ENCODE measurements around the gene SORBS2. TPM values are rescaled to one million over a fixed set of nuclear protein-coding genes. Genes with fewer than 3 reads are reported as not detected.

The SORBS2 gene
- total and polyA plus RNA-seq, 2 donors (not counting 1 experiment from before 2014, with no cell fraction given): 0.33 to 3.0 TPM

DNA sequence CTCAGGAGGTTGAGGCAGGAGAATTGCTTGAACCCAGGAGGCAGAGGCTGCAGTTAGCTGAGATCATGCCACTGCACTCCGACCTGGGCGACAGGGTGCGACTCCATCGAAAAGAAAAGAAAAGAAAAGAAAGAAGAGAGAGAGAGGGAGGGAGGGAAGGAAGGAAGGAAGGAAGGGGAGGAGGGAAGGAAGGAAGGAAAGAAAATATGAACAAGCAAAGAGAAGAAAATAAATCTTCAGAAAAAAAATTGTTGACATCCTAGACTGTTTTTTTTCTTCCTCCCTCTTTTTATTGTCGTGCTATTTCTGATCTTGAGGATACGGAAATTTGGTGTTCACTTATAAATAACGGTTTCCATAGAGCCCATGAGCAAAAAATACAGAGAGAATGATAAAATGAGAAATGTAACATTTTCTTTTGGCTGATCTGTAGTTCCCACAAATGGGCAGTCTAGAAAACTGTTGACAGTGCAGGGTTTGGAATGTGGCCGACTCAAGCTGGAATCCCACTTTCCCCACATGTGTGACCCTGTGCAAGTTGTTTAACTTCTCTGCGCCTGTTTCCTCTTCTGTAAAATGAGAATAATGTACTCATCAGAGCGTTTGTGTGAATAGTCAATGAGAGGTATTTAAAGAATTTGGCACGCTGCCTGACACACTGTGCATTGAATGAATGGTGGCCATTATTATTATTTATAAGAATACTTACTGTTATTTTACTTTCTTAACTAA lies 19.4 kb downstream of the SORBS2 start:
- no peak overlapping the region for H3K9ac ChIP-seq (ENCODE audit: insufficient read depth, low read length)
- TF ChIP-seq EZH2 (IDR thresholded peaks at IDR 0.05; ENCODE audit: low read length, missing control alignments): no peak
- TF ChIP-seq, protein P1, sequence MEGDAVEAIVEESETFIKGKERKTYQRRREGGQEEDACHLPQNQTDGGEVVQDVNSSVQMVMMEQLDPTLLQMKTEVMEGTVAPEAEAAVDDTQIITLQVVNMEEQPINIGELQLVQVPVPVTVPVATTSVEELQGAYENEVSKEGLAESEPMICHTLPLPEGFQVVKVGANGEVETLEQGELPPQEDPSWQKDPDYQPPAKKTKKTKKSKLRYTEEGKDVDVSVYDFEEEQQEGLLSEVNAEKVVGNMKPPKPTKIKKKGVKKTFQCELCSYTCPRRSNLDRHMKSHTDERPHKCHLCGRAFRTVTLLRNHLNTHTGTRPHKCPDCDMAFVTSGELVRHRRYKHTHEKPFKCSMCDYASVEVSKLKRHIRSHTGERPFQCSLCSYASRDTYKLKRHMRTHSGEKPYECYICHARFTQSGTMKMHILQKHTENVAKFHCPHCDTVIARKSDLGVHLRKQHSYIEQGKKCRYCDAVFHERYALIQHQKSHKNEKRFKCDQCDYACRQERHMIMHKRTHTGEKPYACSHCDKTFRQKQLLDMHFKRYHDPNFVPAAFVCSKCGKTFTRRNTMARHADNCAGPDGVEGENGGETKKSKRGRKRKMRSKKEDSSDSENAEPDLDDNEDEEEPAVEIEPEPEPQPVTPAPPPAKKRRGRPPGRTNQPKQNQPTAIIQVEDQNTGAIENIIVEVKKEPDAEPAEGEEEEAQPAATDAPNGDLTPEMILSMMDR (conservative IDR thresholded peaks at IDR 0.05 in 1 of 2, IDR thresholded peaks at IDR 0.05 in 1 of 2; ENCODE audit: low read depth in 1 of 2, low read length in 2 of 2): no peak
- H3K79me2 ChIP-seq (ENCODE audit: control insufficient read depth, insufficient read depth, low read length): no peaks in the 10 kb centered on the region
- H4K20me1 ChIP-seq (ENCODE audit: control insufficient read depth, extremely low read depth, insufficient read depth, low read length): no peaks in the 10 kb centered on the region
- no peaks in the 10 kb centered on the region for H3K9me3 ChIP-seq (ENCODE audit: control insufficient read depth, insufficient read depth, low read depth, low read length)
- no peak overlapping the region for H2AFZ ChIP-seq (ENCODE audit: low read length)
- H3K4me3 ChIP-seq (replicated peaks in 1 of 4; ENCODE audit: control extremely low read depth in 1 of 4, insufficient read depth in 1 of 4, low read depth in 3 of 4, low read length in 4 of 4): no peak overlapping the region
- DNase-seq (ENCODE audit: low read depth in 2 of 2): peak; percentile 87 to 98
- no peak overlapping the region for H3K4me2 ChIP-seq (ENCODE audit: extremely low read depth, insufficient read depth, low read length)
- peak overlapping the region; percentile 15 for H3K27ac ChIP-seq (ENCODE audit: insufficient read depth, low read length)
- no peaks in the 10 kb centered on the region for H3K27me3 ChIP-seq (ENCODE audit: control insufficient read depth, insufficient read depth, low read length)
- H3K36me3 ChIP-seq (ENCODE audit: control insufficient read depth, insufficient read depth, low read length): no peaks in the 10 kb centered on the region
- peaks cover 6% of the 10 kb centered on the region for H3K4me1 ChIP-seq (ENCODE audit: control insufficient read depth, extremely low read depth, insufficient read depth, low read length)

GRCh38 chr4:185787926-185788679 lies 23.9 kb downstream of the SORBS2 start:
- Histone ChIP-seq H3K27me3 (ENCODE audit: control insufficient read depth, insufficient read depth, low read length) (no peaks in the 10 kb centered on the region), H3K27ac (ENCODE audit: insufficient read depth, low read length) (no peak overlapping the region), H3K9ac (ENCODE audit: insufficient read depth, low read length) (no peak overlapping the region), H3K79me2 (ENCODE audit: control insufficient read depth, insufficient read depth, low read length) (no peaks in the 10 kb centered on the region), H3K4me2 (ENCODE audit: extremely low read depth, insufficient read depth, low read length) (no peak overlapping the region), H3K36me3 (ENCODE audit: control insufficient read depth, insufficient read depth, low read length) (no peaks in the 10 kb centered on the region), H3K4me3 (replicated peaks in 1 of 4; ENCODE audit: control extremely low read depth in 1 of 4, insufficient read depth in 1 of 4, low read depth in 3 of 4, low read length in 4 of 4) (no peak overlapping the region), H3K9me3 (ENCODE audit: control insufficient read depth, insufficient read depth, low read depth, low read length) (no peaks in the 10 kb centered on the region), H2AFZ (ENCODE audit: low read length) (no peak overlapping the region), H3K4me1 (ENCODE audit: control insufficient read depth, extremely low read depth, insufficient read depth, low read length) (peaks cover 5% of the 10 kb centered on the region), H4K20me1 (ENCODE audit: control insufficient read depth, extremely low read depth, insufficient read depth, low read length) (no peaks in the 10 kb centered on the region)
- TF ChIP-seq, protein P1 (conservative IDR thresholded peaks at IDR 0.05 in 1 of 2, IDR thresholded peaks at IDR 0.05 in 1 of 2; ENCODE audit: low read depth in 1 of 2, low read length in 2 of 2): no peak
- no peak for TF ChIP-seq EZH2 (IDR thresholded peaks at IDR 0.05; ENCODE audit: low read length, missing control alignments)
- DNase-seq (ENCODE audit: low read depth in 2 of 2): no peak

DNA sequence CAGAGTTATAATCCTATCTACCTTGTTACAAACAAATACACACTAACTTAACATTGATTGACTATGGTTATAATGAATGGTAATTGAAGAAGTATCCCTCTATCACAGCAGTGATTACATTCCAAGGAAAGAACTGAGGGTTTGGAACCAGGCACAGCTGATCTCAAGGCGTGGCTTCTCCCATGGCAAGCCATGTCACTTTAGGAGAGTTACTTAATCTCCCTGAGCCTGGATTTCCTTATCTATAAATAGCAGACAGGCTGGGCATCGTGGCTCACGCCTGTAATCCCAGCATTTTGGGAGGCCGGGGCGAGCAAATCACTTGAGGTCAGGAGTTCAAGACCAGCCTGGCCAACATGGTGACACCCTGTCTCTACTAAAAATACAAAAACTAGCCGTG lies 25.6 kb downstream of the SORBS2 start:
- no peaks in the 10 kb centered on the region for H3K36me3 ChIP-seq (ENCODE audit: control insufficient read depth, insufficient read depth, low read length)
- no peaks in the 10 kb centered on the region for H3K4me1 ChIP-seq (ENCODE audit: control insufficient read depth, extremely low read depth, insufficient read depth, low read length)
- H2AFZ ChIP-seq (ENCODE audit: low read length): no peak overlapping the region
- no peaks in the 10 kb centered on the region for H3K79me2 ChIP-seq (ENCODE audit: control insufficient read depth, insufficient read depth, low read length)
- DNase-seq (ENCODE audit: low read depth in 2 of 2): no peak
- no peaks in the 10 kb centered on the region for H3K9me3 ChIP-seq (ENCODE audit: control insufficient read depth, insufficient read depth, low read depth, low read length)
- H3K27me3 ChIP-seq (ENCODE audit: control insufficient read depth, insufficient read depth, low read length): no peaks in the 10 kb centered on the region
- H3K9ac ChIP-seq (ENCODE audit: insufficient read depth, low read length): no peak overlapping the region
- no peak overlapping the region for H3K4me3 ChIP-seq (replicated peaks in 1 of 4; ENCODE audit: control extremely low read depth in 1 of 4, insufficient read depth in 1 of 4, low read depth in 3 of 4, low read length in 4 of 4)
- no peak overlapping the region for H3K27ac ChIP-seq (ENCODE audit: insufficient read depth, low read length)
- TF ChIP-seq, protein P1 (conservative IDR thresholded peaks at IDR 0.05 in 1 of 2, IDR thresholded peaks at IDR 0.05 in 1 of 2; ENCODE audit: low read depth in 1 of 2, low read length in 2 of 2): no peak
- TF ChIP-seq EZH2 (IDR thresholded peaks at IDR 0.05; ENCODE audit: low read length, missing control alignments): no peak
- H4K20me1 ChIP-seq (ENCODE audit: control insufficient read depth, extremely low read depth, insufficient read depth, low read length): no peaks in the 10 kb centered on the region
- H3K4me2 ChIP-seq (ENCODE audit: extremely low read depth, insufficient read depth, low read length): no peak overlapping the region

All from fibroblast of lung (primary cell).